ENCODE data around the gene LAMC2.

- no peak for TF ChIP-seq CTCF (IDR thresholded peaks at IDR 0.05)
- no peak for TF ChIP-seq POLR2AphosphoS5 (IDR thresholded peaks at IDR 0.05; ENCODE audit: insufficient read depth in 1 of 2, low read depth in 1 of 2)
- TF ChIP-seq POLR2A (IDR thresholded peaks at IDR 0.05), result no peak
These were observed 86.4 kb downstream of the LAMC2 start for GRCh38 chr1:183272390-183272848.

Measured in vagina (tissue), 2 donors.